Neural progenitor cell (in vitro differentiated cells): ENCODE results near the gene EFHD1. TPM values are rescaled to one million over a fixed set of nuclear protein-coding genes. Genes with fewer than 3 reads are reported as not detected.

ENCODE experiments used
- DNase-seq: peaks from one replicate; pipeline ENCODE4 v3.0.0-alpha.2; 2016; ENCODE audit warnings: low spot score
- H2AFZ ChIP-seq: fragments of 200-600 bp; sonication (generic); replicated peaks from 2 replicates; pipeline ENCODE4 v1.6.1; 2016; ENCODE audit warnings: antibody characterized with exemption
- H3F3A ChIP-seq: fragments of 200-600 bp; sonication (generic); 2 replicates; pipeline ENCODE4 v1.6.1; 2016; ENCODE audit warnings: antibody characterized with exemption, low read depth
- H3K27ac ChIP-seq: fragments of 200-600 bp; sonication (generic); 2 replicates; pipeline ENCODE4 v1.5.1; 2016; ENCODE audit warnings: mild to moderate bottlenecking
- H3K27me3 ChIP-seq: fragments of 200-600 bp; sonication (generic); 2 replicates; pipeline ENCODE4 v1.6.1; 2016; ENCODE audit warnings: mild to moderate bottlenecking, moderate library complexity
- H3K36me3 ChIP-seq: fragments of 200-600 bp; sonication (generic); 2 replicates; pipeline ENCODE4 v1.5.1; 2016
- H3K4me1 ChIP-seq: fragments of 200-600 bp; sonication (generic); 2 replicates; pipeline ENCODE4 v1.6.1; 2016; ENCODE audit warnings: mixed run types
- H3K4me2 ChIP-seq: fragments of 200-600 bp; sonication (generic); 2 replicates; pipeline ENCODE4 v1.6.1; 2016
- H3K4me3 ChIP-seq: fragments of 200-600 bp; sonication (generic); 2 replicates; pipeline ENCODE4 v1.5.1; 2016
- H3K79me2 ChIP-seq: fragments of 200-600 bp; sonication (generic); 2 replicates; pipeline ENCODE4 v1.6.1; 2016; ENCODE audit warnings: low read depth
- H3K9ac ChIP-seq: fragments of 200-600 bp; sonication (generic); 2 replicates; pipeline ENCODE4 v1.6.1; 2016
- H3K9me3 ChIP-seq: fragments of 200-600 bp; sonication (generic); 2 replicates; pipeline ENCODE4 v1.5.1; 2016; ENCODE audit warnings: low read depth
- H4K20me1 ChIP-seq: fragments of 200-600 bp; sonication (generic); 2 replicates; pipeline ENCODE4 v1.6.1; 2016; ENCODE audit warnings: low read depth
- H3K27ac Mint-ChIP-seq: 3 replicates; pipeline ENCODE4 v1.8.0; 2021; ENCODE audit warnings: mixed read lengths
- H3K27me3 Mint-ChIP-seq: 2 replicates; pipeline ENCODE4 v1.8.0; 2022; ENCODE audit warnings: low read depth, mild to moderate bottlenecking, inconsistent platforms, moderate library complexity, mixed read lengths; ENCODE audit not compliant: insufficient read depth
- H3K36me3 Mint-ChIP-seq: 3 replicates; pipeline ENCODE4 v1.8.0; 2021; ENCODE audit warnings: mixed read lengths
- H3K4me1 Mint-ChIP-seq: 3 replicates; pipeline ENCODE4 v1.8.0; 2021; ENCODE audit warnings: mixed read lengths
- H3K4me3 Mint-ChIP-seq: 3 replicates; pipeline ENCODE4 v1.8.0; 2021; ENCODE audit warnings: mild to moderate bottlenecking, moderate library complexity, mixed read lengths
- H3K9me3 Mint-ChIP-seq: 3 replicates; pipeline ENCODE4 v1.8.0; 2020; ENCODE audit warnings: mixed read lengths
- EZH2 ChIP-seq: fragments of 200-600 bp; sonication (generic); IDR thresholded peaks from 2 replicates; pipeline ENCODE4 v1.6.1; 2017; ENCODE audit warnings: antibody characterized with exemption, mild to moderate bottlenecking, moderate library complexity
- EZH2phosphoT487 ChIP-seq: fragments of 200-600 bp; sonication (generic); IDR thresholded peaks from 2 replicates; pipeline ENCODE4 v1.6.1; 2017; ENCODE audit warnings: antibody characterized with exemption
- total RNA-seq: library from RNA; depleted of rRNA; stranded (reverse); fragments of >200 nt; gene quantifications from 2 replicates; pipeline ENCODE4 v1.2.3, GENCODE V29; 2015; ENCODE audit warnings: low replicate concordance
- TF ChIP-seq, protein P1 (sequence below): fragments of 200-600 bp; sonication (generic); IDR thresholded peaks from 2 replicates; pipeline ENCODE4 v1.5.1; 2017; ENCODE audit warnings: antibody characterized with exemption, mild to moderate bottlenecking

Gene EFHD1
- total RNA-seq, 1 donor from 2014 or later = 5.9 TPM

GRCh38 chr2:232628466-232629128, 4.8 kb upstream of the EFHD1 start:
- DNase-seq = peak; percentile 47
- Histone ChIP-seq H4K20me1 (no peaks in the 10 kb centered on the region), H3K36me3 (no peaks in the 10 kb centered on the region), H3K4me2 (no peak overlapping the region), H3F3A (peaks cover 12% of the 10 kb centered on the region), H3K27me3 (peaks cover 45% of the 10 kb centered on the region), H3K4me1 (peaks cover 8% of the 10 kb centered on the region), H3K79me2 (no peaks in the 10 kb centered on the region), H3K9me3 (no peaks in the 10 kb centered on the region), H3K4me3 (no peak overlapping the region), H3K9ac (no peak overlapping the region), H3K27ac (no peak overlapping the region), H2AFZ (peak overlapping the region; percentile 35)
- Mint-ChIP-seq H3K4me3 (no peak overlapping the region), H3K27ac (no peak overlapping the region), H3K9me3 (no peaks in the 10 kb centered on the region), H3K27me3 (peaks cover 14% of the 10 kb centered on the region), H3K36me3 (no peaks in the 10 kb centered on the region), H3K4me1 (peaks cover 10% of the 10 kb centered on the region)
- TF ChIP-seq, protein P1, sequence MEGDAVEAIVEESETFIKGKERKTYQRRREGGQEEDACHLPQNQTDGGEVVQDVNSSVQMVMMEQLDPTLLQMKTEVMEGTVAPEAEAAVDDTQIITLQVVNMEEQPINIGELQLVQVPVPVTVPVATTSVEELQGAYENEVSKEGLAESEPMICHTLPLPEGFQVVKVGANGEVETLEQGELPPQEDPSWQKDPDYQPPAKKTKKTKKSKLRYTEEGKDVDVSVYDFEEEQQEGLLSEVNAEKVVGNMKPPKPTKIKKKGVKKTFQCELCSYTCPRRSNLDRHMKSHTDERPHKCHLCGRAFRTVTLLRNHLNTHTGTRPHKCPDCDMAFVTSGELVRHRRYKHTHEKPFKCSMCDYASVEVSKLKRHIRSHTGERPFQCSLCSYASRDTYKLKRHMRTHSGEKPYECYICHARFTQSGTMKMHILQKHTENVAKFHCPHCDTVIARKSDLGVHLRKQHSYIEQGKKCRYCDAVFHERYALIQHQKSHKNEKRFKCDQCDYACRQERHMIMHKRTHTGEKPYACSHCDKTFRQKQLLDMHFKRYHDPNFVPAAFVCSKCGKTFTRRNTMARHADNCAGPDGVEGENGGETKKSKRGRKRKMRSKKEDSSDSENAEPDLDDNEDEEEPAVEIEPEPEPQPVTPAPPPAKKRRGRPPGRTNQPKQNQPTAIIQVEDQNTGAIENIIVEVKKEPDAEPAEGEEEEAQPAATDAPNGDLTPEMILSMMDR = no peak
- no peak for TF ChIP-seq EZH2phosphoT487
- TF ChIP-seq EZH2 = no peak

GRCh38 chr2:232629129-232629475, 4.3 kb upstream of the EFHD1 start:
- H3K36me3 ChIP-seq = no peaks in the 10 kb centered on the region
- H3K27me3 ChIP-seq = peaks cover 50% of the 10 kb centered on the region
- H3K9ac ChIP-seq = no peak overlapping the region
- H4K20me1 ChIP-seq = no peaks in the 10 kb centered on the region
- peak overlapping the region; percentile 35 for H2AFZ ChIP-seq
- H3K4me1 Mint-ChIP-seq = peaks cover 10% of the 10 kb centered on the region
- peaks cover 3% of the 10 kb centered on the region for H3K4me1 ChIP-seq
- no peak overlapping the region for H3K4me2 ChIP-seq
- no peak overlapping the region for H3K27ac Mint-ChIP-seq
- no peak for DNase-seq
- no peaks in the 10 kb centered on the region for H3K9me3 ChIP-seq
- TF ChIP-seq, protein P1 = no peak
- no peak for TF ChIP-seq EZH2
- TF ChIP-seq EZH2phosphoT487 = no peak
- H3K36me3 Mint-ChIP-seq = no peaks in the 10 kb centered on the region
- H3K4me3 ChIP-seq = no peak overlapping the region
- H3K27ac ChIP-seq = no peak overlapping the region
- H3K27me3 Mint-ChIP-seq = peaks cover 10% of the 10 kb centered on the region
- no peaks in the 10 kb centered on the region for H3K9me3 Mint-ChIP-seq
- H3K79me2 ChIP-seq = no peaks in the 10 kb centered on the region
- H3K4me3 Mint-ChIP-seq = no peak overlapping the region
- peaks cover 17% of the 10 kb centered on the region for H3F3A ChIP-seq

- no peak for TF ChIP-seq EZH2
- TF ChIP-seq, protein P1 = no peak
- no peak for TF ChIP-seq EZH2phosphoT487
- Histone ChIP-seq H3K4me1 (no peaks in the 10 kb centered on the region), H3K9me3 (no peaks in the 10 kb centered on the region), H3K4me2 (peak overlapping the region; percentile 95), H3K36me3 (no peaks in the 10 kb centered on the region), H3F3A (peaks cover 30% of the 10 kb centered on the region), H3K79me2 (no peaks in the 10 kb centered on the region), H2AFZ (no peak overlapping the region), H3K4me3 (peak overlapping the region; percentile 54), H4K20me1 (peaks cover 4% of the 10 kb centered on the region), H3K9ac (no peak overlapping the region), H3K27me3 (peaks cover 83% of the 10 kb centered on the region), H3K27ac (no peak overlapping the region)
- peak overlapping the region; percentile 81 for H3K4me3 Mint-ChIP-seq
- H3K36me3 Mint-ChIP-seq = peaks cover 1% of the 10 kb centered on the region
- no peak for DNase-seq
- peaks cover 19% of the 10 kb centered on the region for H3K4me1 Mint-ChIP-seq
- H3K27ac Mint-ChIP-seq = no peak overlapping the region
- peaks cover 23% of the 10 kb centered on the region for H3K27me3 Mint-ChIP-seq
- H3K9me3 Mint-ChIP-seq = no peaks in the 10 kb centered on the region
Measured at GRCh38 chr2:232632229-232632903, 1.0 kb upstream of the EFHD1 start.
